ENCODE data around the gene MYL9. TPM values are rescaled to one million over a fixed set of nuclear protein-coding genes. Genes with fewer than 3 reads are reported as not detected.

Gene MYL9
- total RNA-seq, 4 donors from 2014 or later, result 18.5 to 1,447 (median 245) TPM

DNA sequence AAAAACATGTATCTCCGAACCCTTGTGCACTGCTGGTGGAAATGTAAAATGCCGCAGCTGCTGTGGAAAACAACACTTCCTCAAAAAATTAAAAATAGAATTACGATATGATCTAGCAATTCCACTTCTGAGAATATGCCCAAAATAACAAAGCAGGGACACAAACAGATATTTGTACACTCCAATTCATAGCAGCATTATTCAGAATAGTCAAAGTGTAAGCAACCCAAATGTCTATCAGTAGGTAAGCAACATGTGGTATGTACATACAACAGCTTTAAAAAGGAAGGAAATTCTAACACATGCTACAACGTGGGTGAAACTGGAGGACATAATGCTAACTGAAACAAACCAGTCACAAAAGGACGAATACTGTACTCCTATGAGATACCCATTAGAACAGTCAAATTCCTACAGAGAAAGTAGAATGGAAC lies 58.6 kb downstream of the MYL9 start:
- no peaks in the 10 kb centered on the region for H3K4me1 ChIP-seq
- H3K4me3 ChIP-seq, result no peak overlapping the region
- no peaks in the 10 kb centered on the region for H3K36me3 ChIP-seq
- H3K27ac ChIP-seq, result no peak overlapping the region
- H3K27me3 ChIP-seq, result no peaks in the 10 kb centered on the region
- TF ChIP-seq, protein P1, sequence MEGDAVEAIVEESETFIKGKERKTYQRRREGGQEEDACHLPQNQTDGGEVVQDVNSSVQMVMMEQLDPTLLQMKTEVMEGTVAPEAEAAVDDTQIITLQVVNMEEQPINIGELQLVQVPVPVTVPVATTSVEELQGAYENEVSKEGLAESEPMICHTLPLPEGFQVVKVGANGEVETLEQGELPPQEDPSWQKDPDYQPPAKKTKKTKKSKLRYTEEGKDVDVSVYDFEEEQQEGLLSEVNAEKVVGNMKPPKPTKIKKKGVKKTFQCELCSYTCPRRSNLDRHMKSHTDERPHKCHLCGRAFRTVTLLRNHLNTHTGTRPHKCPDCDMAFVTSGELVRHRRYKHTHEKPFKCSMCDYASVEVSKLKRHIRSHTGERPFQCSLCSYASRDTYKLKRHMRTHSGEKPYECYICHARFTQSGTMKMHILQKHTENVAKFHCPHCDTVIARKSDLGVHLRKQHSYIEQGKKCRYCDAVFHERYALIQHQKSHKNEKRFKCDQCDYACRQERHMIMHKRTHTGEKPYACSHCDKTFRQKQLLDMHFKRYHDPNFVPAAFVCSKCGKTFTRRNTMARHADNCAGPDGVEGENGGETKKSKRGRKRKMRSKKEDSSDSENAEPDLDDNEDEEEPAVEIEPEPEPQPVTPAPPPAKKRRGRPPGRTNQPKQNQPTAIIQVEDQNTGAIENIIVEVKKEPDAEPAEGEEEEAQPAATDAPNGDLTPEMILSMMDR (IDR thresholded peaks at IDR 0.05), result no peak
- no peak for TF ChIP-seq POLR2A (IDR thresholded peaks at IDR 0.05)
- DNase-seq, result no peak
- intact Hi-C loops (cut with DNase I; ENCODE audit: low total_unique reads), result loop anchor here (10.0 kb wide), 1 partner anchor 45 kb away; no protein-coding TSS in a partner anchor
- no peaks in the 10 kb centered on the region for H3K9me3 ChIP-seq

Small RNAs within 50 kb of the gene (small RNA-seq; reads per million reads assigned to genes)
- not detected for gene RF00017

Other genes starting within 250 kb of the MYL9 start
- gene DLGAP4, start 235.2 kb upstream of the MYL9 start, total RNA-seq, result 100 to 1,000 TPM in 2 of 4 donors, 10 to 100 TPM in 2; 38.6 to 193 (median 80.5) TPM
- 10 to 100 TPM in 2 of 4 donors, 1 to 10 TPM in 2; 3.3 to 35.7 (median 17.7) TPM for gene TGIF2, start 32.1 kb downstream of the MYL9 start, total RNA-seq
- gene RAB5IF, start 64.3 kb downstream of the MYL9 start, total RNA-seq, result 10 to 100 TPM; 12.8 to 37.7 (median 28.5) TPM
- gene SLA2, start 104.7 kb downstream of the MYL9 start, total RNA-seq, result under 1 TPM in 2 of 4 donors, not detected in 2; 0.14 to 0.88 TPM
- gene NDRG3, start 204.6 kb downstream of the MYL9 start, total RNA-seq, result 10 to 100 TPM; 17.9 to 35.0 (median 29.6) TPM
- gene DSN1, start 232.2 kb downstream of the MYL9 start, total RNA-seq, result 10 to 100 TPM in 1 of 4 donors, 1 to 10 TPM in 2, under 1 TPM in 1; 0.29 to 24.3 (median 3.2) TPM

Measured in uterus (tissue), 4 donors.